Measurements from ENCODE around the gene NCL.
"Not testable (repeated sequence)": the region's sequence is repeated elsewhere in the genome, so short reads cannot be mapped to it uniquely, and the experiment has no call there.

NCL gene

DNA sequence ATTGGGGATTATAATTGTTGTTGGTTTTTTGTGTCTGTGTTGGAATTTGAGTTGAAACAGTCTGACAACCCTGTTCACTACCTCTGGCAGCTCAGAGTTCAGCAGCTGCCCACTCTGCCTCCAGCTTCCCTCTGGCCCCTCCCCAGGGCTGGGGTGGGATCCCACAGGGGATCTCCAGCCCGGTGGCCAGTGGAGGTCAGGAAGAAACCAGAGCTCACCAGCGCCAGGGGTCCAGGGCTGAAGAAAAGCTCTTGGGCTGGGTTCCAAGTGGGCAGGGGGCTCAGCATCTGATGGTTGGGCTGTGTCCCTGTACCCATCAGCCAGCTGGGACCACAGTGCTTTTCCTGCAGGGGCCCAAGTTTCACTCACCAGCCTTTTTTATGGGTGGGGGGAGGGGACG, 16.5 kb upstream of the NCL start:
- Mint-ChIP-seq H3K27me3 (no peaks in the 10 kb centered on the region), H3K4me1 (ENCODE audit: low read depth) (peaks cover 15% of the 10 kb centered on the region), H3K27ac (no peak overlapping the region)

DNA sequence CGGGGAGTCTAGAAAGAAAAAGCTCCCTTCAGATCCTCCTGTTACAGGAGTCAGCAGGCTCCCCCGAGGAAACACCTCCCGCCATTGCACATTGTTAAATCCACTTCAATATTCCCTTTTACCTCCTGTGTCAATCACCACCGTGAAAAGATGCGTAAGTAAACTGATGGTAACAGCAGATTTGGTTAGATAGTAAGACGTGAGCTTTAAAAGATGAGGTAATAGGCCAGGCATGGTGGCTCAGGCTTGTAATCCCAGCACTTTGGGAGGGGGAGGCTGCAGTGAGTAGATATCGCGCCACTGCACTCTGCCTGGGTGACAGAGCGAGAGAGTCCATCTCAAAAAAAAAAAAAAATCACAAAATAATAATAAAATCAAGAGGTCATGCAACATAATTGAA, 15.2 kb upstream of the NCL start:
- peaks cover 15% of the 10 kb centered on the region for H3K4me1 Mint-ChIP-seq (ENCODE audit: low read depth)
- H3K36me3 Mint-ChIP-seq (ENCODE audit: low read depth) = no peaks in the 10 kb centered on the region
- H3K27ac Mint-ChIP-seq = no peak overlapping the region
- no peak overlapping the region for H3K4me3 Mint-ChIP-seq
- DNase-seq = no peak
- H3K27me3 Mint-ChIP-seq = no peaks in the 10 kb centered on the region
- no peaks in the 10 kb centered on the region for H3K9me3 Mint-ChIP-seq

More for the DNA sequence above, 16.5 kb upstream of the NCL start:
- no peaks in the 10 kb centered on the region for H3K9me3 Mint-ChIP-seq
- no peaks in the 10 kb centered on the region for H3K36me3 Mint-ChIP-seq (ENCODE audit: low read depth)
- H3K4me3 Mint-ChIP-seq = no peak overlapping the region
- no peak for DNase-seq

DNA sequence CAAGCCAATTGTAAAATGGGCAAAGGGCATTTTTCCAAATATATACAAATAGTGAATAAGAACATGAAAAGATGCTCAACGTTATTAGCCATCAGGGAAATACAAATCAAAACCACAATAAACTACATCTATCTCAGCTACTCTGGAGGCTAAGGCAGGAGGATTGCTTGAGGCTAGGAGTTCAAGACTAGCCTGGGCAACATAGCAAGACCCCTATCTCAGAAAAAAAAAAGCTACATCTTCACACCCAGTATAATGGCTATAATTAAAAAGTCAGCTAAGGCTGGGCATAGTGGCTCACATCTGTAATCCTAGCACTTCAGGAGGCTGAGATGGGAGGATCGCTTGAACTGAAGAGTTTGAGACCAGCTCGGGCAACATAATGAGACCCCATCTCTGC, 12.6 kb upstream of the NCL start:
- no peak overlapping the region for H3K4me3 Mint-ChIP-seq

DNA sequence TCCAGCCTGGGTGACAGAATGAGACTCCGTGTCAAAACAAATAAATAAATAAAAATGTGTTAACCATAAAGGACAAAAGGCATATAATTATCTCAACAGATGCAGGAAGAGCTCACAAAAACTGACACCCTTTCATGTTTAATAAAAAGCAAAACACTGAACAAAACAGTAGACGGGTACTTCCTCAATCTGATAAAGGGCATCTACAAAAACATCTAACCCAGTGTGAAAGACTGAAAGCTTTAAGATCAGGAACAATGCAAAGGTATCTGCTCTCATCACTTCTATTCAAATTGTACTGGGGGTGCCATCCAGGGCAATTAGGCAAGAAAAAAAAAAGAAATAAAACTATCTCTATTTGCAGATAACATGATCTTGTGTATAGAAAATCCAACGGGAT, 11.7 kb upstream of the NCL start:
- no peaks in the 10 kb centered on the region for H3K27me3 Mint-ChIP-seq
- no peaks in the 10 kb centered on the region for H3K36me3 Mint-ChIP-seq (ENCODE audit: low read depth)
- no peak overlapping the region for H3K4me3 Mint-ChIP-seq
- no peak for DNase-seq
- no peaks in the 10 kb centered on the region for H3K4me1 Mint-ChIP-seq (ENCODE audit: low read depth)
- H3K27ac Mint-ChIP-seq = no peak overlapping the region
- H3K9me3 Mint-ChIP-seq = no peaks in the 10 kb centered on the region

More for the DNA sequence above, 12.6 kb upstream of the NCL start:
- no peak for DNase-seq
- H3K27me3 Mint-ChIP-seq = no peaks in the 10 kb centered on the region
- H3K9me3 Mint-ChIP-seq = no peaks in the 10 kb centered on the region
- H3K27ac Mint-ChIP-seq = no peak overlapping the region
- no peaks in the 10 kb centered on the region for H3K36me3 Mint-ChIP-seq (ENCODE audit: low read depth)
- peaks cover 4% of the 10 kb centered on the region for H3K4me1 Mint-ChIP-seq (ENCODE audit: low read depth)

DNA sequence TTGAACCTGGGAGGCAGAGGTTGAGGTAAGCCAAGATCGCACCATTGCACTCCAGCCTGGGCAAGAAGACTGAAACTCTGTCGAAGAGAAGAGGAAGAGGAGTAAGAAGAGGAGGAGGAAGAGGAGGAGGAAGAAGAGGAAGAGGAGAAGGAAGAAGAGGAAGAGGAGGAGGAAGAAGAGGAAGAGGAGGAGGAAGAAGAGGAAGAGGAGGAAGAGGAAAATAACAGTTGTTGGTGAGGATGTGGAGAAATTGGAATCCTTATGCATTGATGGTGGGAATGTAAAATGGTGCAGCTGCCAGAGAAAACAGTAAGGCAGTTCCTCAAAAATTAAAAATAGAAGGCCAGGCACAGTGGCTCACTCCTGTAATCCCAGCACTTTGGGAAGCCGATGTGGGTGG, 8.5 kb upstream of the NCL start:
- no peak for DNase-seq
- H3K4me3 Mint-ChIP-seq = no peak overlapping the region
- H3K27ac Mint-ChIP-seq = no peak overlapping the region
- H3K27me3 Mint-ChIP-seq = no peaks in the 10 kb centered on the region
- H3K9me3 Mint-ChIP-seq = no peaks in the 10 kb centered on the region
- H3K36me3 Mint-ChIP-seq (ENCODE audit: low read depth) = no peaks in the 10 kb centered on the region
- H3K4me1 Mint-ChIP-seq (ENCODE audit: low read depth) = peaks cover 5% of the 10 kb centered on the region

DNA sequence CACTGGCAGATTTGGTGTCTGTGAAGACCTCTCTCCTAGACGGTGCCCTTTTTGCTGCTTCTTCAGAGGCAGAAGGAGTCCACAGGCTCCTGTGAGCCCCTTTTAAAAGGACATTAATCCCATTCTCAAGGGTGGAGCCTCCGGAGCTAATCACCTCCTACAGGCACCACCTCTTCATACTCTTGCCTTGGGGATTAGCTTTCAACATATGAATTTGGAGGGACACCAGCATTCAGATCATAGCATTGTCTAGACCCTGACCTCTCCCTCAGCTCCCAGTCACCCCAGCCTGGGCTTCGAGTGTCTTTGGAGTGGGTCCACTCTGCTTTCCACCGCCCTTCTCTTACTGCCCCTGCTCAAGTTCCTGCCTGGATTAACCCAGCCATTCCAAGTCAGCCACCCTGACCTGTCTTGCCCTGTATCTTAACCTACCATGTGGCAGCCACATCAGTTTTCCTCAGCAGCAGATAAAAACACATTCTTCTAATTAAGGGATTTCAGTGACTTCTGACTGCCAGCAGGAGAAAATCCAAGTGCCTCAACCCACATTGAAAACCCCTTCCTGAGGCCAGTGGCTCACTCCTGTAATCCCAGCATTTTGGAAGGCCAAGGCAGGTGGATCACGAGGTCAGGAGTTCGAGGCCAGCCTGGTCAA, 6.1 kb upstream of the NCL start:
- no peaks in the 10 kb centered on the region for H3K27me3 Mint-ChIP-seq
- H3K27ac Mint-ChIP-seq = no peak overlapping the region
- H3K4me1 Mint-ChIP-seq (ENCODE audit: low read depth) = peaks cover 10% of the 10 kb centered on the region
- H3K4me3 Mint-ChIP-seq = no peak overlapping the region
- no peaks in the 10 kb centered on the region for H3K9me3 Mint-ChIP-seq
- no peak for DNase-seq
- H3K36me3 Mint-ChIP-seq (ENCODE audit: low read depth) = peaks cover under 1% of the 10 kb centered on the region

DNA sequence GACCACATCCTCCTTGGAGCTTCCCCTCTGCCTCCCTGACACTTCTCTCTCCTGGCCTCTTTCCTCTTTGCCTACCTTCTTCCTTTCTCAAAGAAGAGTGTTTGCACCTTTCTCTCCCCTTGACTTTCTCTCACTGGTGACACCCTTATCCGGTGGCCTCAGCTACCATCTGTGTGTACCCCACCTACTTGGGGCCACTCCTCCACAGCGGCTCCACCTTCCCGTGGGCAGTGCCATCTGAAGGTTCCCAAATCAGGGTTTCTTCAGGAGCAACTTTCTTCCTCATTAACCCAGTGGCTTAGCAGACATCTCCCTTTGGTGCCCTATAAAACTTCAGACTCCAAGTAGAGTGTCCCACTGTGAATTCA, 5.3 kb upstream of the NCL start:
- H3K27me3 Mint-ChIP-seq = no peaks in the 10 kb centered on the region
- no peak for DNase-seq
- H3K4me3 Mint-ChIP-seq = no peak overlapping the region
- peaks cover 8% of the 10 kb centered on the region for H3K36me3 Mint-ChIP-seq (ENCODE audit: low read depth)
- no peak overlapping the region for H3K27ac Mint-ChIP-seq
- H3K4me1 Mint-ChIP-seq (ENCODE audit: low read depth) = peaks cover 12% of the 10 kb centered on the region
- no peaks in the 10 kb centered on the region for H3K9me3 Mint-ChIP-seq

DNA sequence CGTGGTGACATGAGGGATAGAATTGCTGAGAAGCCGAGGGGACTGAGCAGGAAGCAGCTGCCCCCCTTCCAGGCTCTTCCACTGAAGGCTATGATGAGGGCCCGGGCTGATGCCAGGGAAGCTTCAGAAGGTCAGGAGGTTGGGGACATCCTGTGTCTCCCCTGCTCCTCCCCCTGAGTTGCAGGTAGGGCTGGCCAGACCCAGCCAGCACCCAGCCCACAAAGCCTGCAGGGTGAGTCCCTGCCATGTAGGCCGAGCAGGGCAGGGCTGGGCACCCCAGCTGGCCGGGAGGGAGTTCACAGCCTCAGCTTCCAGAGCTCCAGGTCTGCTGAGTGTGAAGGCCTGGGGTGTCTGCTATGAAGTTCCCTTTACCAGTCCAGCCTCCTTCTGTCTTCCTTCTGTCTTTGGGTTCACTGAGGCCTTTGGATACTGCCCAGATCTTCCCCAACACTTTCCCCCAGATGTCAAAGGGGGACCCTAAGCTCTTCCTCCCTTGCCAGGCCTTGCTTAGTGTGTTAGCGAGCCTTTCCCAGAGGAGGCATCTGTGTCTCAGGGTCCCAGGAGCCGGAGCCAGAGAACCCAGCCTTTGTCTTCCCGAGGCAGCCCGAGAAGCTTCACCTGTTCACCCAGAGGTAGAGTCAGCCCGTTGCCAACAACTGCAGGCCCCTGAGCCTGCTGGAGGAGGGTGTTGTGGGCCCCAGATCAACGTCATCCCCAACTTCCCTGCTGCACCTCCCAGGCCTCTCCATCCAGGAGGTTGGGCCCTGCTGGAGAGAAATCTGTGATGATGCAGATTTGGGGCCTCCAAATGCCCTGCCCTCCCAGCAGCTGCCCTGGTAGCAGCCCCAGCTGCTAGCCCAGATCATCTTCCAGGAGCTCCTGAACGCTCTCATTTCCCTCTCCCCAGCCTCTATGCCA, 3.6 kb upstream of the NCL start:
- no peak overlapping the region for H3K27ac Mint-ChIP-seq
- H3K36me3 Mint-ChIP-seq (ENCODE audit: low read depth) = peaks cover 23% of the 10 kb centered on the region
- no peak for DNase-seq
- H3K9me3 Mint-ChIP-seq = no peaks in the 10 kb centered on the region
- H3K27me3 Mint-ChIP-seq = no peaks in the 10 kb centered on the region
- H3K4me1 Mint-ChIP-seq (ENCODE audit: low read depth) = peaks cover 15% of the 10 kb centered on the region
- H3K4me3 Mint-ChIP-seq = no peak overlapping the region

DNA sequence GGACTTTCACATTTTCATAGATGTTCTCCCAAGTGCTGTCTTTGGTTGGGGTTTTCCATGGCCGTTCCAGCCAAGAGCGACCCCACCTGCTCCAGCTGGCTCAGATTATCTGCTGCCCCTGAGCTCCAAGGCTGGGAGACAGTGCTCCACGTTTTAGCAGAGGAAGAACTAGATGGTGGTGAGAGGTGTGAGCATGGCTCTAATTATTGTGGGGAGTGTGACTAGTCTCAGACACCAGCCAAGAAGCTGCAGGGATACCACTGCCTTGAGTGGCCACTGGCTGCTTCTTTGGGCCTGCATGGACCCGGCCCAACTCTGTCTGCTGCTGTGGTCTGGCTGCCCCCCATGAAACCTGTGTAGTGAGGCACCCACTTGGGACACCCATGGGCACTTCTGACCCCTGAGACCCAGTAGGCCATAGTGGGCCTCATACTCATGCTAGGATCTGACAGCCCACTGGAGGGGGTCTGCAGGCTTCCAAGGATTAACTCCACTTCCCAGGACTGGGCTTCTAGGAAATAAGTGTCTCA, 2.8 kb upstream of the NCL start:
- Mint-ChIP-seq H3K27ac (no peak overlapping the region), H3K4me1 (ENCODE audit: low read depth) (peaks cover 20% of the 10 kb centered on the region), H3K36me3 (ENCODE audit: low read depth) (peaks cover 31% of the 10 kb centered on the region), H3K9me3 (no peaks in the 10 kb centered on the region), H3K27me3 (no peaks in the 10 kb centered on the region), H3K4me3 (no peak overlapping the region)
- no peak for DNase-seq

DNA sequence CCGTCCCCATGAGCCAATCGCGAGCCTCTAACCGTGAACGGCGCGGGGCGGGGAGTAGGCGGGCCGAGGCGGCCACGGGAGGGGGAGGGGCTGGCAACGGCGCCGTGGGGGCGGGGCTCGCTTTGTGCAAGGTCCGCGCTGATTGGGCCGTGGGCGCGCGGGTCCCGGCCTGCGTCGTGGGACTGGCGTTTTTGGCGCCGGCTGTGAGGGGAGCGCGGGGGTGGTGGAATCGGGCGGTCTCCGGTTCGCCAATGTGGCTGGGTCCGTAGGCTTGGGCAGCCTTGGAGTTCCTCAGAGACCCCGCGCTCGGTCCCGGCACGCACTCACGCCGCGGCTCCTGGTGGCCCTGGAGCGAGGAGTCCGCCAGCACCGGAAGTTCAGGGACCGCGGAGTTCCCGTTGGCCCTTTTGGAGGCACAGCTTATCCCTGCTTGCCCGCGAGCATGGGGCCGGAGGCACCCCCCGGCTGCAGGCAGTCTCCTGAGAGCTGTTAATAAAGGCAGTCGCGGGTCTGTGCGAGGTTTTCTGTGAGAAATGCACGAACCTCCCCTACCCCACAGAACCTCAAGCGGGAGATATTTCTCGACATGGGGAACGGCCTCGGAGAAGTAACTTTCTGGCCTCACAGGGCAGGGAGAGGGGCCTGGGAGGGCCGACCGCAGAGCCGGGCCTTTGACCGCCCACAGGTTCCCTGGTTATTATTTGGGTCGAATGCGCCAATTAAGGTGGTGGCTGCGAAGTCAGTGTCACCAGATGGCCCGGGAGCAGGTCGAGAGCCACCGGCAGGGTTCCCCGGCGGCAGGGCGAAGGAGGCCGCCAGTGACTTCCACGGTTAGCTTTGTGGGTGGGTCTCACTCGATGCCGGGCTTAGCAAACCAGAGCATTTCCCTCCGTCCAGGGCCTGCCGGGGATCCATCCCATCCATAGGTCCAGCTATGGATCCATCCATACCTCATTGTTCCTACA, 574 bp upstream of the NCL start:
- Mint-ChIP-seq H3K36me3 (ENCODE audit: low read depth) (peaks cover 54% of the 10 kb centered on the region), H3K4me3 (peak overlapping the region; percentile 95), H3K27ac (peak overlapping the region; percentile 99), H3K4me1 (ENCODE audit: low read depth) (peaks cover 39% of the 10 kb centered on the region), H3K27me3 (no peaks in the 10 kb centered on the region), H3K9me3 (no peaks in the 10 kb centered on the region)
- DNase-seq = peak; percentile 99

DNA sequence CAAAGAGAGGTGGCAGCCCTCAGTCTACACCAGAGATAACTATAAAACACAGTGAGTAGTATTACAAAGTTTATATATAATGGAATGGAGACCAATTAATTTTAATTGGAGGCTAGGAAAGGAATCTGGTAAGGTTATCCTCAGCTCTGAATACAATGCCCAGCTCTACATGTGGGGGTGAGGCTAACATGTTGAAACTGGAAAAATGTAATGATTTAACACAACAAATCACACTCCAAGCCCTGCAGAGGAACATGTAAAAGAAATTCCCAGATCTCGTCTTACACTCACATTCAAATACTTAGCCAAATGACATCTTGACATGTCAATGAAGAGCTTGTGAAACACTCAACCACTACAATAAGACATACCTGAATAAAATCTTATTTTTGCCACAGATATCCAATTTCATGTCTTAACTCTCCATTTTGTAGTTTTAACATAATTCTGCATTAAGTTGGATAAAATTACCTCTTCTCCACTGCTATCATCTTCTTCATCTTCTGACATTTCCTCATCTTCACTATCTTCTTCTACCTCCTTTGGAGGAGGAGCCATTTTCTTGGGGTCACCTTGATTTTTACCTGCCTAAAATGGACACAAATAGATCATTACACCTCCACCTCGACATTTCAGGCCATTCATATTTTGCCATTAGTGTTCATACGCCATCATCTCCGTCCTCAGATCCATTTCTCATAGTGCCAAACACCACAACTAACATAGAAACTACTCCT, 1.4 kb downstream of the NCL start:
- Mint-ChIP-seq H3K36me3 (ENCODE audit: low read depth) (peaks cover 73% of the 10 kb centered on the region), H3K27me3 (no peaks in the 10 kb centered on the region), H3K9me3 (no peaks in the 10 kb centered on the region), H3K4me3 (peak overlapping the region; percentile 95), H3K27ac (peak overlapping the region; percentile 99), H3K4me1 (ENCODE audit: low read depth) (peaks cover 49% of the 10 kb centered on the region)
- DNase-seq = no peak

DNA sequence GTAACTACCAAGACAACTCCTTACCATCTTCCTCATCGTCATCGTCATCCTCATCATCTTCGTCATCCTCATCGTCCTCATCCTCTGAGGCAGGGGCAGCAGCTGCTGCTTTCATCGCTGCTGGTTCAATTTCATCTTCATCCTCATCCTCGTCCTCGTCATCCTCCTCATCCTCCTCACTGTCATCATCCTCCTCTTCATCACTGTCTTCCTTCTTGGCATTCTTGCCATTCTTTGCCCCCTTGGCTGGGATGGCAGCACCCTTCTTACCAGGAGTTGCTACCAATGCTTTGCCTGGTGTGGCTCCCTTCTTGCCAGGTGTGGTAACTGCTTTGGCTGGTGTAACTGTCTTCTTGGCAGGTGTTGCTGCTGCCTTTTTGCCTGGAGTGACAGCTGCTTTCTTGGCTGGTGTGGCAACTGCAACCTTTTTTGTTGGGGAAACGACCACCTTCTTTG, 2.7 kb downstream of the NCL start:
- H3K27me3 Mint-ChIP-seq = no peaks in the 10 kb centered on the region

DNA sequence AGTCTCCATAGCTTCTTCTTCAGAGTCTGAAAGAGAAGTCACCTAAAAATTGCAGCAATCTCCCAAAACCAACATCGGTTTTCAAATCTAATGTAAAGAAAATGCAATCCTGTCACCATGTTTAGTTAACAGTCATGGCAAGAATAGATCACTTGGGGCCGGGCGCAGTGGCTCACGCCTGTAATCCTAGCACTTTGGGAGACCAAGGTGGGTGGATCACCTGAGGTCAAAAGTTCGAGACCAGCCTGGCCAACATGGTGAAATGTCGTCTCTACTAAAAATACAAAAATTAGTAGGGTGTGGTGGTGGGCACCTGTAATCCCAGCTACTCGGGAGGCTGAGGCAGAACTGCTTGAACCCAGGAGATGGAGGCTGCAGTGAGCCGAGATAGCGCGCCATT, 3.4 kb downstream of the NCL start:
- DNase-seq, H3K9me3 Mint-ChIP-seq, H3K27me3 Mint-ChIP-seq: not testable (repeated sequence)
- H3K36me3 Mint-ChIP-seq (ENCODE audit: low read depth) = peaks cover 94% of the 10 kb centered on the region
- peak overlapping the region; percentile 99 for H3K27ac Mint-ChIP-seq
- peak overlapping the region; percentile 95 for H3K4me3 Mint-ChIP-seq
- H3K4me1 Mint-ChIP-seq (ENCODE audit: low read depth) = peaks cover 63% of the 10 kb centered on the region

More for the DNA sequence above, 2.7 kb downstream of the NCL start:
- peak overlapping the region; percentile 99 for H3K27ac Mint-ChIP-seq
- H3K36me3 Mint-ChIP-seq (ENCODE audit: low read depth) = peaks cover 87% of the 10 kb centered on the region
- H3K9me3 Mint-ChIP-seq = no peaks in the 10 kb centered on the region
- no peak for DNase-seq
- H3K4me1 Mint-ChIP-seq (ENCODE audit: low read depth) = peaks cover 60% of the 10 kb centered on the region
- peak overlapping the region; percentile 95 for H3K4me3 Mint-ChIP-seq
